ENCODE results near the gene PGP. TPM values are rescaled to one million over a fixed set of nuclear protein-coding genes. Genes with fewer than 3 reads are reported as not detected.

The PGP gene
- total RNA-seq, 1 donor from 2014 or later: 16.8 TPM

- H3K27me3 Mint-ChIP-seq (ENCODE audit: low read depth): no peaks in the 10 kb centered on the region
- TF ChIP-seq CTCF (IDR thresholded peaks at IDR 0.05; ENCODE audit: unreplicated experiment): no peak
- H3K9me3 Mint-ChIP-seq: no peaks in the 10 kb centered on the region
Measured at GRCh38 chr16:2213817-2214718, 572 bp downstream of the PGP start.

GRCh38 chr16:2212362-2213324 is 2.0 kb downstream of the PGP start:
- Mint-ChIP-seq H3K27me3 (ENCODE audit: low read depth) (no peaks in the 10 kb centered on the region), H3K4me3 (peak overlapping the region; percentile 67), H3K9me3 (no peaks in the 10 kb centered on the region), H3K36me3 (peaks cover 2% of the 10 kb centered on the region), H3K27ac (no peak overlapping the region), H3K4me1 (peaks cover 16% of the 10 kb centered on the region)
- TF ChIP-seq CTCF (IDR thresholded peaks at IDR 0.05; ENCODE audit: unreplicated experiment): no peak
- no peak for DNase-seq (ENCODE audit: low spot score in 2 of 2, unreplicated experiment in 2 of 2)

More at GRCh38 chr16:2213817-2214718, 572 bp downstream of the PGP start:
- peaks cover 16% of the 10 kb centered on the region for H3K4me1 Mint-ChIP-seq
- no peak for DNase-seq (ENCODE audit: low spot score in 2 of 2, unreplicated experiment in 2 of 2)
- peak overlapping the region; percentile 9 for H3K27ac Mint-ChIP-seq
- H3K4me3 Mint-ChIP-seq: peak overlapping the region; percentile 67
- no peaks in the 10 kb centered on the region for H3K36me3 Mint-ChIP-seq

- no peaks in the 10 kb centered on the region for H3K27me3 Mint-ChIP-seq (ENCODE audit: low read depth)
- DNase-seq (ENCODE audit: low spot score in 2 of 2, unreplicated experiment in 2 of 2): no peak
- H3K36me3 Mint-ChIP-seq: peaks cover 6% of the 10 kb centered on the region
- TF ChIP-seq CTCF (IDR thresholded peaks at IDR 0.05; ENCODE audit: unreplicated experiment): no peak
- H3K27ac Mint-ChIP-seq: no peak overlapping the region
- peaks cover 16% of the 10 kb centered on the region for H3K4me1 Mint-ChIP-seq
- peak overlapping the region; percentile 28 for H3K4me3 Mint-ChIP-seq
- H3K9me3 Mint-ChIP-seq: no peaks in the 10 kb centered on the region
Measured at GRCh38 chr16:2211923-2212347, 2.7 kb downstream of the PGP start.

- Mint-ChIP-seq H3K27ac (no peak within 1 kb of the TSS), H3K4me1 (peaks cover 21% of the 10 kb centered on the region), H3K4me3 (no peak within 1 kb of the TSS), H3K9me3 (no peaks in the 10 kb centered on the region), H3K27me3 (ENCODE audit: low read depth) (no peaks in the 10 kb centered on the region), H3K36me3 (peaks cover 6% of the 10 kb centered on the region)
- TF ChIP-seq CTCF (IDR thresholded peaks at IDR 0.05; ENCODE audit: unreplicated experiment): no peak
- DNase-seq (ENCODE audit: low spot score in 2 of 2, unreplicated experiment in 2 of 2): no peak
Measured at GRCh38 chr16:2210386-2211365, 4.0 kb downstream of the PGP start, which contains the start of gene BRICD5. Gene BRICD5 (minus strand): TSS chr16:2210863. CDS start chr16:2210833, 30 bp downstream.

- no peak for TF ChIP-seq CTCF (IDR thresholded peaks at IDR 0.05; ENCODE audit: unreplicated experiment)
- Mint-ChIP-seq H3K36me3 (peaks cover 6% of the 10 kb centered on the region), H3K27ac (no peak overlapping the region), H3K27me3 (ENCODE audit: low read depth) (no peaks in the 10 kb centered on the region), H3K4me1 (peaks cover 19% of the 10 kb centered on the region), H3K4me3 (no peak overlapping the region), H3K9me3 (no peaks in the 10 kb centered on the region)
- peak in 1 of 2 experiments; percentile 20 for DNase-seq (ENCODE audit: low spot score in 2 of 2, unreplicated experiment in 2 of 2)
Measured at GRCh38 chr16:2210009-2210332, 4.7 kb downstream of the PGP start.

All from mesothelial cell of epicardium (in vitro differentiated cells).